Kidney (tissue), 14 donors: ENCODE results near the gene MTHFSD. TPM values are rescaled to one million over a fixed set of nuclear protein-coding genes. Genes with fewer than 3 reads are reported as not detected.

ENCODE experiments used
- DNase-seq, 5 donors: peaks; one replicate each; pipeline ENCODE4 v3.0.0-alpha.2; 2013 to 2020
- FAIRE-seq: peaks from 2 replicates; lab custom pipeline; 2012; peaks lifted over from hg19 to GRCh38; lab: Jason Lieb, UNC
- H3K27ac ChIP-seq, 2 donors: one replicate each; pipeline ENCODE4 v1.7.0; 2013; ENCODE audit warnings: low read depth in 2 of 2, low read length in 2 of 2, inconsistent platforms in 1 of 2
- H3K27me3 ChIP-seq: one replicate; pipeline ENCODE4 v1.7.1; 2013; ENCODE audit warnings: low read length, inconsistent platforms; ENCODE audit not compliant: control insufficient read depth, insufficient read depth
- H3K36me3 ChIP-seq, 3 donors: one replicate each; pipeline versions ENCODE4 v1.7.0 to v1.7.1; 2013; ENCODE audit warnings: low read length in 3 of 3, control low read depth in 1 of 3, inconsistent platforms in 1 of 3; ENCODE audit not compliant: insufficient read depth in 3 of 3, control insufficient read depth in 2 of 3
- H3K4me1 ChIP-seq, 3 donors: one replicate each; pipeline versions ENCODE4 v1.7.0 to v1.7.1; 2013; ENCODE audit warnings: low read length in 3 of 3, inconsistent platforms in 1 of 3, low read depth in 1 of 3; ENCODE audit not compliant: control insufficient read depth in 2 of 3, insufficient read depth in 2 of 3
- H3K4me3 ChIP-seq, 3 donors: one replicate each; pipeline versions ENCODE4 v1.7.0 to v1.8.1; 2013; ENCODE audit warnings: low read length in 3 of 3, control low read depth in 1 of 3, inconsistent platforms in 1 of 3
- H3K9ac ChIP-seq, 3 donors: one replicate each; pipeline versions ENCODE4 v1.7.0 to v1.7.1; 2013; ENCODE audit warnings: low read length in 3 of 3, control low read depth in 1 of 3, inconsistent platforms in 1 of 3
- H3K9me3 ChIP-seq, 3 donors: one replicate each; pipeline versions ENCODE4 v1.7.0 to v1.7.1; 2013; ENCODE audit warnings: low read length in 3 of 3, control low read depth in 1 of 3, inconsistent platforms in 1 of 3; ENCODE audit not compliant: control insufficient read depth in 2 of 3, insufficient read depth in 1 of 3
- CTCF ChIP-seq: IDR thresholded peaks from 3 replicates; pipeline ENCODE4 v1.5.1; 2012; ENCODE audit warnings: mild to moderate bottlenecking, moderate library complexity, borderline replicate concordance; ENCODE audit not compliant: insufficient read depth; ENCODE audit errors: extremely low read depth
- intact Hi-C: fragments of 100-400 bp; cut with DNase I; formaldehyde crosslinking; loops from one replicate; pipeline ENCODE4 v1.11.1; 2022
- polyA plus RNA-seq: library from polyadenylated mRNA; stranded (reverse); fragments of 350-450 nt; fragmentation: Illumina TruSeq; extraction: RNeasy Lipid Tissue Mini Kit (QIAGEN cat#74804); gene quantifications from one replicate; pipeline ENCODE4 v1.2.3, GENCODE V29; 2014; ENCODE audit warnings: low read depth, low replicate concordance; ENCODE audit not compliant: insufficient read depth
- total RNA-seq: library from RNA; stranded (reverse); fragmentation: NEBNext Ultra II Directional; extraction: Animal tissue kit (Norgen Biotek cat#: 25700); gene quantifications from one replicate; pipeline ENCODE4 v1.2.1, GENCODE V29; 2021
- donor health status: control.
- donor health status: control.
- donor health status: control.
- donor health status: control.
- donor health status: control.
- donor health status: DM: yes; HTN: yes; CAD: no.
- donor health status: Normal renal cell carcinoma (clear cell type).

MTHFSD gene
- total and polyA plus RNA-seq, 2 donors from 2014 or later, result 11.3 to 26.2 TPM

- Histone ChIP-seq H3K4me3 (peak overlapping the region; percentile 55 to 89 (median 65)), H3K36me3 (peaks cover 0 to 2% (median 0%) of the 10 kb centered on the region in 3 donors), H3K9me3 (no peaks in the 10 kb centered on the region), H3K27me3 (peaks cover 3% of the 10 kb centered on the region), H3K27ac (peak overlapping the region; percentile 43 to 85), H3K4me1 (peaks cover 0 to 12% (median 2%) of the 10 kb centered on the region in 3 donors), H3K9ac (peak overlapping the region in 2 of 3 donors; percentile 46 to 74)
- no peak for TF ChIP-seq CTCF
- intact Hi-C loops, result no loop called here
- no peak for FAIRE-seq
- peak in 2 of 5 donors; percentile 62 to 68 for DNase-seq
Measured at GRCh38 chr16:86570558-86571529, 15.8 kb upstream of the MTHFSD start.

- TF ChIP-seq CTCF, result no peak
- FAIRE-seq (peak; percentile 19), DNase-seq (peak in 1 of 5 donors; percentile 29)
- peak overlapping the region; percentile 24 to 74 (median 44) for H3K9ac ChIP-seq
- no peaks in the 10 kb centered on the region for H3K9me3 ChIP-seq
- H3K27ac ChIP-seq, result no peak overlapping the region
- H3K4me1 ChIP-seq, result peaks cover 0 to 9% (median 2%) of the 10 kb centered on the region in 3 donors
- peak overlapping the region; percentile 24 to 89 (median 60) for H3K4me3 ChIP-seq
- peaks cover 8% of the 10 kb centered on the region for H3K27me3 ChIP-seq
- intact Hi-C loops, result loop anchor here (5.0 to 10.0 kb wide), 2 partner anchors 492 to 715 kb away; no protein-coding TSS in a partner anchor
- H3K36me3 ChIP-seq, result peaks cover 0 to 2% (median 0%) of the 10 kb centered on the region in 3 donors
Measured at GRCh38 chr16:86569701-86570447, 14.8 kb upstream of the MTHFSD start.

DNA sequence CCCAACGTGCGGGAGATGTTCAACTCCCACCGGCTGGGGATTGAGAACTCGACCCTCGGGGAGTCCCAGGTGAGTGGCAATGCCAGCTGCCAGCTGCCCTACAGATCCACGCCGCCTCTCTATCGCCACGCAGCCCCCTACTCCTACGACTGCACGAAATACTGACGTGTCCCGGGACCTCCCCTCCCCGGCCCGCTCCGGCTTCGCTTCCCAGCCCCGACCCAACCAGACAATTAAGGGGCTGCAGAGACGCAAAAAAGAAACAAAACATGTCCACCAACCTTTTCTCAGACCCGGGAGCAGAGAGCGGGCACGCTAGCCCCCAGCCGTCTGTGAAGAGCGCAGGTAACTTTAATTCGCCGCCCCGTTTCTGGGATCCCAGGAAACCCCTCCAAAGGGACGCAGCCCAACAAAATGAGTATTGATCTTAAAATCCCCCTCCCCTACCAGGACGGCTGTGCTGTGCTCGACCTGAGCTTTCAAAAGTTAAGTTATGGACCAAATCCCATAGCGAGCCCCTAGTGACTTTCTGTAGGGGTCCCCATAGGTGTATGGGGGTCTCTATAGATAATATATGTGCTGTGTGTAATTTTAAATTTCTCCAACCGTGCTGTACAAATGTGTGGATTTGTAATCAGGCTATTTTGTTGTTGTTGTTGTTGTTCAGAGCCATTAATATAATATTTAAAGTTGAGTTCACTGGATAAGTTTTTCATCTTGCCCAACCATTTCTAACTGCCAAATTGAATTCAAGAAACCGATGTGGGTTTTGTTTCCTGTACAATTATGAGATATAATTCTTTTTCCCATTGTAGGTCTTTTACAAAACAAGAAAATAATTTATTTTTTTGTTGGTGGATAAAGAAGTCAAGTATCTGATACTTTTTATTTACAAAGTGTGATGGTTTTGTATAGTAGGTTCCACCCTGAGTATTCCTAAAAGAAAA is 13.9 kb upstream of the MTHFSD start:
- Histone ChIP-seq H3K9ac (peak overlapping the region; percentile 37 to 74 (median 65)), H3K4me1 (peaks cover 0 to 11% (median 2%) of the 10 kb centered on the region in 3 donors), H3K9me3 (no peaks in the 10 kb centered on the region), H3K4me3 (peak overlapping the region; percentile 53 to 89 (median 60)), H3K27me3 (peaks cover 10% of the 10 kb centered on the region), H3K27ac (peak overlapping the region; percentile 62 to 76), H3K36me3 (peaks cover 0 to 2% (median 0%) of the 10 kb centered on the region in 3 donors)
- intact Hi-C loops, result loop anchor here (5.0 to 10.0 kb wide), 2 partner anchors 493 to 716 kb away; no protein-coding TSS in a partner anchor
- DNase-seq (peak in 2 of 5 donors; percentile 10 to 58), FAIRE-seq (no peak)
- no peak for TF ChIP-seq CTCF
